HuH-7 (cell line): ENCODE measurements around the gene LRRC23.

ENCODE experiments used
- DNase-seq: peaks from one replicate; pipeline ENCODE4 v3.0.0; 2011; ENCODE audit warnings: low spot score

The LRRC23 gene

DNA sequence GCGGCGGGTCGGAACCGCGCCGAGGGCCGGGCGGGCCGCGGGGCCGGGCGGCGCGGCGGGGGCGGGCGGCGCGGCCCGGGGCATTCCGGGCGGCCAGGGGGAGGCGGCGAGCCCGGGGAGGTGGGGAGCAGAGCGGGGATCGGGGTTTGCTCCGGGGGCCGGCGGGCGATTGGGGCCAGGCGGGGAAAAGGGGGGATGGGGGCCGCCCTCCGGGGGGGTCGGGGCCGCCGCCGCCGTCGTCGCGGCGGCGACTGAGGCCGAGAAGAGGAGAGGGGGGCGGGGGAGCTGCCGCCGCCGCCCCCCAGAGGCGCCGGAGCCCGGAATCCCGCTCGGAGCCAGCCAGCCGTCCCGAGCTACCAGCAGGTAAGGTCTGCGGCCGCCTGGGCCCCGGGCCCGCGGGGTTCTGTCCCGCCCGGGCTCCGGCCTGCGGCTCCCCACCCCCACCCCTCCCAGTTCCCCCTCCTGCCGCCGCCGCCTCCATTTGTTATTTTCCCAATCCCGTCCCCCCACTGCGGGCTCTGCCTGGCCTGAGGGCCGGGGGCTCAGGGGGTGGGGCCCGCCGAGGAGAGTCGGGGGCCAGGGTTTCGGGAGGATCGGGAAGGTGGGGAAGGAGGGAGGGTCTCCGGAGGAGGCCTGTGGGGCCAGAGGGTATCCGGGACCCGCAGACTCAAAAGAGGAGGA is 23.5 kb downstream of the LRRC23 start:
- no peak for DNase-seq

- DNase-seq: no peak
Measured at GRCh38 chr12:6928703-6929407, 24.2 kb downstream of the LRRC23 start.

- DNase-seq: no peak
Measured at GRCh38 chr12:6929466-6930452, 25.1 kb downstream of the LRRC23 start.

- no peak for DNase-seq
Measured at GRCh38 chr12:6932766-6933165, 28.1 kb downstream of the LRRC23 start.

GRCh38 chr12:6934110-6934509 is 29.5 kb downstream of the LRRC23 start:
- no peak for DNase-seq

DNA sequence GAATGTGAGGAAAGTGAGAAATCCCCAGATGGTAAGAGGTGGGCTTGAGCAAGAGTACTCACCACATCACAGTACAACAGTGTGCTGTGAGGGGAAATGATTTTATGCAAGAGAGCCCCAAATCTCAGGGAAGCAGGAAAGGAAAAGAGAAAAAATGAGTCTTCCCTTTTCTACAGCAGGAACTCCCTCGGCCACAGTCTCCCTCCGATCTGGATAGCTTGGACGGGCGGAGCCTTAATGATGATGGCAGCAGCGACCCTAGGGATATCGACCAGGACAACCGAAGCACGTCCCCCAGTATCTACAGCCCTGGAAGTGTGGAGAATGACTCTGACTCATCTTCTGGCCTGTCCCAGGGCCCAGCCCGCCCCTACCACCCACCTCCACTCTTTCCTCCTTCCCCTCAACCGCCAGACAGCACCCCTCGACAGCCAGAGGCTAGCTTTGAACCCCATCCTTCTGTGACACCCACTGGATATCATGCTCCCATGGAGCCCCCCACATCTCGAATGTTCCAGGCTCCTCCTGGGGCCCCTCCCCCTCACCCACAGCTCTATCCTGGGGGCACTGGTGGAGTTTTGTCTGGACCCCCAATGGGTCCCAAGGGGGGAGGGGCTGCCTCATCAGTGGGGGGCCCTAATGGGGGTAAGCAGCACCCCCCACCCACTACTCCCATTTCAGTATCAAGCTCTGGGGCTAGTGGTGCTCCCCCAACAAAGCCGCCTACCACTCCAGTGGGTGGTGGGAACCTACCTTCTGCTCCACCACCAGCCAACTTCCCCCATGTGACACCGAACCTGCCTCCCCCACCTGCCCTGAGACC is 31.0 kb downstream of the LRRC23 start:
- no peak for DNase-seq

DNA sequence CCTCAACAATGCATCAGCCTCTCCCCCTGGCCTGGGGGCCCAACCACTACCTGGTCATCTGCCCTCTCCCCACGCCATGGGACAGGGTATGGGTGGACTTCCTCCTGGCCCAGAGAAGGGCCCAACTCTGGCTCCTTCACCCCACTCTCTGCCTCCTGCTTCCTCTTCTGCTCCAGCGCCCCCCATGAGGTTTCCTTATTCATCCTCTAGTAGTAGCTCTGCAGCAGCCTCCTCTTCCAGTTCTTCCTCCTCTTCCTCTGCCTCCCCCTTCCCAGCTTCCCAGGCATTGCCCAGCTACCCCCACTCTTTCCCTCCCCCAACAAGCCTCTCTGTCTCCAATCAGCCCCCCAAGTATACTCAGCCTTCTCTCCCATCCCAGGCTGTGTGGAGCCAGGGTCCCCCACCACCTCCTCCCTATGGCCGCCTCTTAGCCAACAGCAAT is 31.6 kb downstream of the LRRC23 start:
- DNase-seq: no peak

DNA sequence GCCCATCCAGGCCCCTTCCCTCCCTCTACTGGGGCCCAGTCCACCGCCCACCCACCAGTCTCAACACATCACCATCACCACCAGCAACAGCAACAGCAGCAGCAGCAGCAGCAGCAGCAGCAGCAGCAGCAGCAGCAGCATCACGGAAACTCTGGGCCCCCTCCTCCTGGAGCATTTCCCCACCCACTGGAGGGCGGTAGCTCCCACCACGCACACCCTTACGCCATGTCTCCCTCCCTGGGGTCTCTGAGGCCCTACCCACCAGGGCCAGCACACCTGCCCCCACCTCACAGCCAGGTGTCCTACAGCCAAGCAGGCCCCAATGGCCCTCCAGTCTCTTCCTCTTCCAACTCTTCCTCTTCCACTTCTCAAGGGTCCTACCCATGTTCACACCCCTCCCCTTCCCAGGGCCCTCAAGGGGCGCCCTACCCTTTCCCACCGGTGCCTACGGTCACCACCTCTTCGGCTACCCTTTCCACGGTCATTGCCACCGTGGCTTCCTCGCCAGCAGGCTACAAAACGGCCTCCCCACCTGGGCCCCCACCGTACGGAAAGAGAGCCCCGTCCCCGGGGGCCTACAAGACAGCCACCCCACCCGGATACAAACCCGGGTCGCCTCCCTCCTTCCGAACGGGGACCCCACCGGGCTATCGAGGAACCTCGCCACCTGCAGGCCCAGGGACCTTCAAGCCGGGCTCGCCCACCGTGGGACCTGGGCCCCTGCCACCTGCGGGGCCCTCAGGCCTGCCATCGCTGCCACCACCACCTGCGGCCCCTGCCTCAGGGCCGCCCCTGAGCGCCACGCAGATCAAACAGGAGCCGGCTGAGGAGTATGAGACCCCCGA is 32.2 kb downstream of the LRRC23 start:
- no peak for DNase-seq

GRCh38 chr12:6937481-6938352 is 33.1 kb downstream of the LRRC23 start:
- peak; percentile 86 for DNase-seq

DNA sequence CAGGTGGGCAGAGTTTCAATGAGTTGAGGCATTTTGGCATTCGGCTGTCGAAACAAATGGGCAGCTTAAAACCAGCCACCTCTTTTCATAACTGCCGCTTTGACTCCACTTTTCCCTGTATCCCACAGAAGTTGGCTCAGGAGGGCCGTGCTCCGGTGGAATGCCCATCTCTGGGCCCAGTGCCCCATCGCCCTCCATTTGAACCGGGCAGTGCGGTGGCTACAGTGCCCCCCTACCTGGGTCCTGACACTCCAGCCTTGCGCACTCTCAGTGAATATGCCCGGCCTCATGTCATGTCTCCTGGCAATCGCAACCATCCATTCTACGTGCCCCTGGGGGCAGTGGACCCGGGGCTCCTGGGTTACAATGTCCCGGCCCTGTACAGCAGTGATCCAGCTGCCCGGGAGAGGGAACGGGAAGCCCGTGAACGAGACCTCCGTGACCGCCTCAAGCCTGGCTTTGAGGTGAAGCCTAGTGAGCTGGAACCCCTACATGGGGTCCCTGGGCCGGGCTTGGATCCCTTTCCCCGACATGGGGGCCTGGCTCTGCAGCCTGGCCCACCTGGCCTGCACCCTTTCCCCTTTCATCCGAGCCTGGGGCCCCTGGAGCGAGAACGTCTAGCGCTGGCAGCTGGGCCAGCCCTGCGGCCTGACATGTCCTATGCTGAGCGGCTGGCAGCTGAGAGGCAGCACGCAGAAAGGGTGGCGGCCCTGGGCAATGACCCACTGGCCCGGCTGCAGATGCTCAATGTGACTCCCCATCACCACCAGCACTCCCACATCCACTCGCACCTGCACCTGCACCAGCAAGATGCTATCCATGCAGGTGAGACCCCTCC is 34.0 kb downstream of the LRRC23 start:
- DNase-seq: no peak

DNA sequence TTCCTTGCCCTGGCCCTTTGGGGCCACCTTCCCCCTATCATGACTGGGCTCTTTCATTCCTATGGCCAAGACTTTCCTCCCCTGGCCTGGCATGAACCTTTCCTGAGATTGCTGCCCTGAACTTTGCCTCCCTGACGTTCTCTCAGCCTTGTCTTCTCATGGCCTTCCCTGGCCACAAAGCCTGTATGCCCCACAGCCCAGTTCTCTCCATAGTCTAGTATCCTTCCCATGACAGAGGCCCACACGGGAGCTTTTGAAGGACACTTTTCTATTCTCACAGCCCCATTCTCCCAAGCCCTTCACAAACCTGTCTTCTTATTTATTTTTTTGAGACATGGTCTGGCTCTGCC is 34.5 kb downstream of the LRRC23 start:
- no peak for DNase-seq

DNA sequence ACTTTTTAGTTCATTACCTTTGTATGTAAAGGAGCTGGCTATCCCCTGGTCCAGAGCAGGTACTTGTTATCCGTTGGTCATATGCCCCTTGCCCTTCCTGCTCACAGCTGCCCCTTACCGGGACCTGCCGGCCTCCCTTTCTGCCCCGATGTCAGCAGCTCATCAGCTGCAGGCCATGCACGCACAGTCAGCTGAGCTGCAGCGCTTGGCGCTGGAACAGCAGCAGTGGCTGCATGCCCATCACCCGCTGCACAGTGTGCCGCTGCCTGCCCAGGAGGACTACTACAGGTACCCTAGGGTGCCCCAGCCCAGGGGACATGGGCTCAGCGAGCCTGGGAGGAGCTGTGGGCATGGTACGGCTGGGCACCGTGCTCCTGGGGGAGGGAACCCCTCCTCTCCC is 36.6 kb downstream of the LRRC23 start:
- no peak for DNase-seq

- no peak for DNase-seq
Measured at GRCh38 chr12:6941782-6942181, 37.2 kb downstream of the LRRC23 start.

DNA sequence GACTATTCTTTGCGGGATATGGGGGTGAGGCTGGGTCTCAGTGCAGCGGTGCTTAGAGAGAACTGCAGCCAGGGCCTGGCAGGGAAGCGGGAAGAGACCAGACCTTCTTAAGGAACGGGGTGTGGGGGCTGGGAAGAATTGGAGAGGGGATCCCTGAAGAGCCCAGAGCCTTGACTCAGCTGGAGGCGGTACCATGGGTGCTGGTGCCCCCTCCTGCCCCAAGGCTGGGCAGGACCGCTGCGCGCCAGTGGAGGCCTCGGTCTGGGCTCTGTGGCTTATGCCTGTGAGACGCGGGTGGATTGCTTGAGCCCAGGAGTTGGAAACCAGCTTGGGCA is 37.7 kb downstream of the LRRC23 start:
- DNase-seq: no peak

GRCh38 chr12:6943389-6943721 is 38.7 kb downstream of the LRRC23 start:
- peak; percentile 98 for DNase-seq

GRCh38 chr12:6943722-6944380 is 39.2 kb downstream of the LRRC23 start, which contains the start of the genes C12orf57 and RNU7-1:
TSS of gene C12orf57 (plus strand) at chr12:6944022. CDS start at chr12:6944122, 100 bp downstream.
TSS of gene RNU7-1 (plus strand) at chr12:6943816.
- peak; percentile 81 for DNase-seq

DNA sequence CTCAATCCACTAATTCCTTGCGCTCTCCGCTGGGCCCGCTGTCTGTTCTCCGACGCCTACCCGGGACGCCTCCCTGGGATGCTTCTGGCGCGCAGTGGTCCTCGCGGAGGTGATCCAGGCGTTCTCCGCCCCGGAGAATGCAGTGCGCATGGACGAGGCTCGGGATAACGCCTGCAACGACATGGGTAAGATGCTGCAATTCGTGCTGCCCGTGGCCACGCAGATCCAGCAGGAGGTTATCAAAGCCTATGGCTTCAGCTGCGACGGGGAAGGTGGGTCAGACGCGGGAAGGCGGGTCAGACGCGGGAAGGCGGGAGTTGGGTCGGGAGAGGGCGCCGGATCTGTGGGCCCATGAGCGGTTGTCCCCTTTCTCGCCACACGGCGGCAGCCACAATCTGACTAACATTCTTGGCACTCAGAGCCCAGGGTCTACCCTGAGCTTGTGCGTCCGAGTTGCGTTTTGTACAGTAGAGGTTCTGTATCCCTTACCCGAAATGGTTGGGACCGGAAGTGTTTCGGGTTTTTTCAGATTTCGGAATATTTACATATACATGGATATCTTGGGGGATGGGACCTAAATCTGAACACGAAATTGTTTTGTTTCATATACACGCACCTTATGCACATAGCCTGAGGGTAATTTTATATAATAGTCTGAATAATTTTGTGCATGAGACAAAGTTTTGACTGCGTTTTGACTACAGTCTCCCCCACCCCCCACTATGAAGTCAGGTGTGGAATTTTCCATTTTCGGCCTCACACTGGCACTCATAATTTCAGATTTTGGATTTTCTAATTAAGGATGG is 40.0 kb downstream of the LRRC23 start:
- DNase-seq: peak; percentile 81

DNA sequence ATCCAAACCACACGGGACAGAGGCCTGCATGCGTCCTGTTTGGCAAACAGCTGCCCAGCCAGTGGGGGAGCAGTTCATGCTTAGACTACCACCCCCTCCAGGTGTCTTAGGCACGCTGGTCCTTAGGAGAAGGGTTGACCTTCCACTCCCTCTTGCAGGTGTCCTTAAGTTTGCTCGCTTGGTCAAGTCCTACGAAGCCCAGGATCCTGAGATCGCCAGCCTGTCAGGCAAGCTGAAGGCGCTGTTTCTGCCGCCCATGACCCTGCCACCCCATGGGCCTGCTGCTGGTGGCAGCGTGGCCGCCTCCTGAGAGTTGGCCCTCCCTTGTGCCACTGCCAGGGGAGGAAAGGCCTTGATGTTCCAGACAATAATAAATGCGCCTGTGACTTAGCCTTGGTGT is 41.0 kb downstream of the LRRC23 start:
- DNase-seq: no peak
